K562 (cell line): ENCODE data around the gene LOXL3. TPM values are rescaled to one million over a fixed set of nuclear protein-coding genes. Genes with fewer than 3 reads are reported as not detected.
A peak's percentile ranks its signal among the peaks of the same experiment; 100 is the strongest.

Source experiments
- ATAC-seq: fragments of 200-7000 bp; cut with Tn5 transposase; 3 replicates; pipeline ENCODE4 v1.9.1; 2020; ENCODE audit warnings: moderate library complexity
- BruUV-seq: library from RNA; stranded (reverse); fragments of 400-500 nt; replicated peaks from 2 replicates; lab custom pipeline; 2021; lab: Mats Ljungman, UMichigan
- CTCF ChIA-PET: fragments of 300-600 bp; formaldehyde crosslinking; extraction: SDS; loops from one replicate; lab custom pipeline; 2021; ENCODE audit warnings: low intra/inter-chr PET ratio; lab: Yijun Ruan, JAX
- POLR2A ChIA-PET: fragments of 300-600, 350-650 bp; sonication (Branson Sonifier 250); formaldehyde crosslinking; extraction: SDS; loops from one replicate; lab custom pipeline; 2021; ENCODE audit warnings: antibody characterized with exemption, inconsistent platforms; lab: Yijun Ruan, JAX
- DNase-seq, 4 experiments: peaks; one replicate each; pipeline versions ENCODE4 v3.0.0 to v3.0.0-alpha.2; 2011 to 2018; ENCODE audit warnings: low spot score in 3 of 4, mixed read lengths in 3 of 4; ENCODE audit errors: extremely low read depth in 1 of 4
- FAIRE-seq: peaks from 2 replicates; lab custom pipeline; 2011; peaks lifted over from hg19 to GRCh38; lab: Jason Lieb, UNC
- H2AFZ ChIP-seq: 2 replicates; pipeline ENCODE4 v1.6.0; 2011; ENCODE audit warnings: low read depth, low read length, control low read depth, inconsistent platforms
- H3K27ac ChIP-seq: fragments of 200-600 bp; 3 replicates; pipeline ENCODE4 v1.8.0; 2011; ENCODE audit warnings: low read depth, mild to moderate bottlenecking, control low read depth, inconsistent platforms, low read length, moderate library complexity, mixed read lengths; ENCODE audit errors: extremely low read depth
- H3K27me3 ChIP-seq, 2 experiments: fragments of 300-600 bp in 1 of 2; 2 replicates in 1 of 2; 3 replicates in 1 of 2; pipeline versions ENCODE4 v1.6.0 to v1.8.0; 2011; ENCODE audit warnings: inconsistent platforms in 2 of 2, low read length in 2 of 2, mild to moderate bottlenecking in 1 of 2, mixed read lengths in 1 of 2, moderate library complexity in 1 of 2; ENCODE audit not compliant: control insufficient read depth in 2 of 2, insufficient read depth in 2 of 2
- H3K36me3 ChIP-seq: fragments of 300-600 bp; 3 replicates; pipeline ENCODE4 v1.8.0; 2011; ENCODE audit warnings: mild to moderate bottlenecking, low read length, inconsistent platforms; ENCODE audit not compliant: control insufficient read depth, insufficient read depth
- H3K4me1 ChIP-seq, 2 experiments: fragments of 200-600 bp in 1 of 2; replicated peaks in 1 of 2; 2 replicates in 1 of 2; 3 replicates in 1 of 2; pipeline versions ENCODE4 v1.5.1 to v1.8.0; 2011; ENCODE audit warnings: inconsistent platforms in 2 of 2, low read length in 2 of 2, mild to moderate bottlenecking in 1 of 2, mixed read lengths in 1 of 2, moderate library complexity in 1 of 2; ENCODE audit not compliant: control insufficient read depth in 2 of 2, insufficient read depth in 2 of 2
- H3K4me2 ChIP-seq: 2 replicates; pipeline ENCODE4 v1.6.1; 2011; ENCODE audit warnings: low read length, control low read depth, inconsistent platforms, mixed read lengths; ENCODE audit not compliant: insufficient read depth
- H3K4me3 ChIP-seq: fragments of 200-600 bp; sonication (generic), shearing (Covaris generic); 2 replicates; pipeline ENCODE4 v1.5.1; 2016; ENCODE audit warnings: control low read depth, inconsistent platforms
- H3K79me2 ChIP-seq: fragments of 200-600 bp; 3 replicates; pipeline ENCODE4 v1.8.0; 2011; ENCODE audit warnings: low read length, inconsistent platforms; ENCODE audit not compliant: control insufficient read depth, insufficient read depth
- H3K9ac ChIP-seq, 2 experiments: 2 replicates each; pipeline versions ENCODE4 v1.6.0 to v1.6.1; 2011; ENCODE audit warnings: low read depth in 2 of 2, low read length in 2 of 2, control low read depth in 1 of 2, inconsistent platforms in 1 of 2, mild to moderate bottlenecking in 1 of 2, mixed read lengths in 1 of 2; ENCODE audit not compliant: insufficient read depth in 1 of 2
- H3K9me1 ChIP-seq: one replicate; pipeline ENCODE4 v1.6.0; 2011; ENCODE audit warnings: inconsistent platforms, mild to moderate bottlenecking, low read length, moderate library complexity; ENCODE audit not compliant: control insufficient read depth, insufficient read depth
- H3K9me3 ChIP-seq: replicated peaks from 2 replicates; pipeline ENCODE4 v1.5.1; 2011; ENCODE audit warnings: low read depth, low read length, inconsistent platforms; ENCODE audit not compliant: control insufficient read depth, insufficient read depth
- H4K20me1 ChIP-seq: replicated peaks from 2 replicates; pipeline ENCODE4 v1.6.1; 2011; ENCODE audit warnings: low read length, inconsistent platforms, mixed read lengths; ENCODE audit not compliant: control insufficient read depth, insufficient read depth
- DDX20 ChIP-seq: fragments of 450-650 bp; IDR thresholded peaks from 2 replicates; pipeline ENCODE4 v1.6.1; 2016; ENCODE audit warnings: missing genetic modification characterization, low read depth, mild to moderate bottlenecking, missing compliant biosample characterization, moderate library complexity
- HDAC8 ChIP-seq: fragments of 450-650 bp; IDR thresholded peaks from 2 replicates; pipeline ENCODE4 v1.6.1; 2016; ENCODE audit warnings: mild to moderate bottlenecking, missing genetic modification characterization, moderate library complexity, missing compliant biosample characterization
- HNRNPLL ChIP-seq: fragments of 200-400 bp; formaldehyde crosslinking; IDR thresholded peaks from 2 replicates; pipeline ENCODE4 v1.6.1; 2017; ENCODE audit warnings: low read length, low read depth, mild to moderate bottlenecking; ENCODE audit not compliant: poor library complexity, severe bottlenecking
- HOXB6 ChIP-seq: fragments of 250-450 bp; sonication (Bioruptor Pico); IDR thresholded peaks from 2 replicates; pipeline ENCODE4 v1.5.1; 2022; ENCODE audit warnings: mild to moderate bottlenecking, borderline replicate concordance
- JUNB ChIP-seq: fragments of 450-650 bp; formaldehyde crosslinking; conservative IDR thresholded peaks from 2 replicates; pipeline ENCODE4 v1.4.0; 2020; ENCODE audit warnings: mild to moderate bottlenecking
- MTA1 ChIP-seq: fragments of 450-650 bp; IDR thresholded peaks from 2 replicates; pipeline ENCODE4 v1.6.1; 2017; ENCODE audit warnings: borderline replicate concordance
- NR3C1 ChIP-seq: sonication (generic); formaldehyde crosslinking; IDR thresholded peaks from 2 replicates; pipeline ENCODE4 v1.8.1; 2022; ENCODE audit warnings: missing genetic modification reagents
- PYGO2 ChIP-seq: fragments of 450-650 bp; IDR thresholded peaks from 2 replicates; pipeline ENCODE4 v1.6.1; 2016; ENCODE audit warnings: mild to moderate bottlenecking, missing genetic modification characterization, moderate library complexity, missing compliant biosample characterization
- TAF7 ChIP-seq: fragments of 450-650 bp; IDR thresholded peaks from 2 replicates; pipeline ENCODE4 v1.6.1; 2016; ENCODE audit warnings: missing genetic modification characterization, missing compliant biosample characterization
- XRCC4 ChIP-seq: IDR thresholded peaks from one replicate; pipeline ENCODE4 v1.6.1; 2011; ENCODE audit not compliant: insufficient read depth, insufficient read length; ENCODE audit errors: extremely low read depth
- ZNF121 ChIP-seq: sonication (generic); formaldehyde crosslinking; conservative IDR thresholded peaks from 2 replicates; pipeline ENCODE4 v1.8.0; 2022; ENCODE audit warnings: missing genetic modification reagents
- ZNF146 ChIP-seq: IDR thresholded peaks from one replicate; pipeline ENCODE4 v1.6.1; 2018; ENCODE audit warnings: missing compliant biosample characterization; ENCODE audit not compliant: unreplicated experiment
- ZNF239 ChIP-seq: fragments of 250-450 bp; sonication (Bioruptor Pico); IDR thresholded peaks from 2 replicates; pipeline ENCODE4 v1.4.0; 2020; ENCODE audit warnings: mild to moderate bottlenecking
- ZNF3 ChIP-seq: fragments of 250-450 bp; sonication (Bioruptor Pico); IDR thresholded peaks from 2 replicates; pipeline ENCODE4 v1.5.0; 2021; ENCODE audit warnings: mild to moderate bottlenecking, moderate library complexity
- ZNF717 ChIP-seq: fragments of 250-450 bp; sonication (Bioruptor Pico); IDR thresholded peaks from 2 replicates; pipeline ENCODE4 v1.5.0; 2021
- WGBS: fragments of 100-300 bp; shearing (Covaris generic); methylation state at CpG from one replicate; pipeline ENCODE4 v1.1.6; 2016; ENCODE audit warnings: low coverage, mixed read lengths; ENCODE audit not compliant: insufficient coverage; ENCODE audit errors: missing lambda C conversion rate; 5-methylcytosine and 5-hydroxymethylcytosine counted together
- in situ Hi-C: fragments of 300-500 bp; cut with MboI; formaldehyde crosslinking; loops from 4 replicates; pipeline ENCODE4 v1.15.0; 2018; ENCODE audit warnings: inconsistent platforms, mixed read lengths
- intact Hi-C: fragments of 100-400 bp; cut with micrococcal nuclease; formaldehyde crosslinking; loops from 2 replicates; pipeline ENCODE4 v1.14.2; 2022
- polyA plus RNA-seq, 8 experiments: library from polyadenylated mRNA; depleted of rRNA in 4 of 8; stranded (reverse) in 5 of 8; unstranded in 3 of 8; fragments of >200 nt; fragmentation: Nextera tagmentation in 2 of 8; fragmentation: Illumina TruSeq in 1 of 8; extraction: Ambion mirVana in 2 of 8; extraction: Trizol in 1 of 8; gene quantifications; 2 replicates each; pipeline versions ENCODE4 v1.2.1 to v1.2.3, GENCODE V29; 2011 to 2014; ENCODE audit warnings: inconsistent platforms in 1 of 8, missing spikeins in 1 of 8
- total RNA-seq, 7 experiments: library from RNA; depleted of rRNA in 6 of 7; stranded (reverse); fragments of >200 nt in 6 of 7; fragmentation: Illumina TruSeq in 2 of 7; extraction: Trizol in 2 of 7; gene quantifications; 2 replicates each; pipeline versions ENCODE4 v1.2.1 to v1.2.3, GENCODE V29; 2011 to 2021; ENCODE audit warnings: low replicate concordance in 1 of 7
- TF ChIP-seq, protein P1 (sequence below): fragments of 250-450 bp; sonication (Bioruptor Pico); IDR thresholded peaks from 2 replicates; pipeline ENCODE4 v1.6.1; 2021; ENCODE audit warnings: mild to moderate bottlenecking
- TF ChIP-seq, protein P2 (sequence below): fragments of 250-450 bp; sonication (Bioruptor Pico); IDR thresholded peaks from 2 replicates; pipeline ENCODE4 v1.4.0; 2020

Gene LOXL3
- total and polyA plus RNA-seq, 9 of the 15 experiments (the other 6 are each of a cell fraction or from before 2014, with no cell fraction given): 0.22 to 0.99 (median 0.31) TPM

DNA sequence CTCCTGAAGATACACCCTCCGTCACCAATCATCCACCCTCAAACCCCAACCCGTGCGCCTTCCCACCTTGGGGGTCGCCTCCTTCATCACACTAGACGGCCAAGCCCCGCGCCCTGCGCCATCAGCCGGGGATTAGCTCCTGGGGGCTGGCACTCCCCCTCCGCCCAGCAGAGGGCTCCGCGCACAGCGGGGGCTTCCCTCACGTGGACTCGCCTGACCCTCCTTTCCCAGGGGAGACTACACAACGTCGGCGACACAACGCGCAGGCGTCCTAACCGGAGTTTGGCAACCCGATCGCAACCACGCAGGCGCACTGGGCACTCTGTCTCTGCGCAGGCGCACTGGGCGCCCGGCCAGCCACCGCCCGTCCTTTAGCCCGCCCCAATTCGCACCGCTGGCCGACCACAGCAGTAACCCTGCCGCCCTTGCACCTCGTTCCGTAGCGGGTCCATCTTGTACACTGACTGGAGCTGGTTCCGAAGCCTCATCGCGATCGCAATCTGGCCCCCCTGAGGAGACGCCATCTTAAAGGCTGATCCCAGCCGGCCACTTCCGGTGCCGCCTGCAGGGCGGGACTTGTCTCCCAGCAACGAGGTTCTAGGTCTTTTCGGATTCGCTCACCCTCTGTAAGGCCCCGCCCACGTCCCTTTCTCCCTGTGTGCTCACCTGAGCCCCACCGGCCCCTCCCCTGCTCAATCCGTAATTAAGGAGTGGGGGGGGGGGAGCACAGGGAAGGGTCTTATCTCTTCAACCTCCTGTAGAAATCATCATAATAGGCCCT, 46.4 kb downstream of the LOXL3 start, which contains the start of gene PCGF1:
TSS of gene PCGF1 (minus strand) at position 551 of the 781 bp plus-strand sequence. CDS start at position 524, 27 bp downstream.
- peaks cover 36 to 55% of the 10 kb centered on the region in 2 experiments; a peak in 4 of 5 replicates for H3K4me1 ChIP-seq
- in situ Hi-C loops: no loop called here
- TF ChIP-seq, protein P1, sequence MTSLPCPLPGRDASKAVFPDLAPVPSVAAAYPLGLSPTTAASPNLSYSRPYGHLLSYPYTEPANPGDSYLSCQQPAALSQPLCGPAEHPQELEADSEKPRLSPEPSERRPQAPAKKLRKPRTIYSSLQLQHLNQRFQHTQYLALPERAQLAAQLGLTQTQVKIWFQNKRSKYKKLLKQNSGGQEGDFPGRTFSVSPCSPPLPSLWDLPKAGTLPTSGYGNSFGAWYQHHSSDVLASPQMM: no peak
- TF ChIP-seq ZNF239 (CRISPR knock-in tag) (no peak), ZNF121 (CRISPR knock-in tag) (no peak), XRCC4 (no peak), DDX20 (tag) (no peak), TAF7 (tag) (peak; percentile 88), HOXB6 (CRISPR knock-in tag) (no peak), HDAC8 (no peak), ZNF717 (CRISPR knock-in tag) (no peak), ZNF3 (CRISPR knock-in tag) (no peak), PYGO2 (tag) (no peak), NR3C1 (CRISPR knock-in tag) (no peak), ZNF146 (CRISPR knock-in tag) (no peak), JUNB (CRISPR knock-in tag) (no peak), HNRNPLL (no peak), MTA1 (no peak)
- TF ChIP-seq, protein P2, sequence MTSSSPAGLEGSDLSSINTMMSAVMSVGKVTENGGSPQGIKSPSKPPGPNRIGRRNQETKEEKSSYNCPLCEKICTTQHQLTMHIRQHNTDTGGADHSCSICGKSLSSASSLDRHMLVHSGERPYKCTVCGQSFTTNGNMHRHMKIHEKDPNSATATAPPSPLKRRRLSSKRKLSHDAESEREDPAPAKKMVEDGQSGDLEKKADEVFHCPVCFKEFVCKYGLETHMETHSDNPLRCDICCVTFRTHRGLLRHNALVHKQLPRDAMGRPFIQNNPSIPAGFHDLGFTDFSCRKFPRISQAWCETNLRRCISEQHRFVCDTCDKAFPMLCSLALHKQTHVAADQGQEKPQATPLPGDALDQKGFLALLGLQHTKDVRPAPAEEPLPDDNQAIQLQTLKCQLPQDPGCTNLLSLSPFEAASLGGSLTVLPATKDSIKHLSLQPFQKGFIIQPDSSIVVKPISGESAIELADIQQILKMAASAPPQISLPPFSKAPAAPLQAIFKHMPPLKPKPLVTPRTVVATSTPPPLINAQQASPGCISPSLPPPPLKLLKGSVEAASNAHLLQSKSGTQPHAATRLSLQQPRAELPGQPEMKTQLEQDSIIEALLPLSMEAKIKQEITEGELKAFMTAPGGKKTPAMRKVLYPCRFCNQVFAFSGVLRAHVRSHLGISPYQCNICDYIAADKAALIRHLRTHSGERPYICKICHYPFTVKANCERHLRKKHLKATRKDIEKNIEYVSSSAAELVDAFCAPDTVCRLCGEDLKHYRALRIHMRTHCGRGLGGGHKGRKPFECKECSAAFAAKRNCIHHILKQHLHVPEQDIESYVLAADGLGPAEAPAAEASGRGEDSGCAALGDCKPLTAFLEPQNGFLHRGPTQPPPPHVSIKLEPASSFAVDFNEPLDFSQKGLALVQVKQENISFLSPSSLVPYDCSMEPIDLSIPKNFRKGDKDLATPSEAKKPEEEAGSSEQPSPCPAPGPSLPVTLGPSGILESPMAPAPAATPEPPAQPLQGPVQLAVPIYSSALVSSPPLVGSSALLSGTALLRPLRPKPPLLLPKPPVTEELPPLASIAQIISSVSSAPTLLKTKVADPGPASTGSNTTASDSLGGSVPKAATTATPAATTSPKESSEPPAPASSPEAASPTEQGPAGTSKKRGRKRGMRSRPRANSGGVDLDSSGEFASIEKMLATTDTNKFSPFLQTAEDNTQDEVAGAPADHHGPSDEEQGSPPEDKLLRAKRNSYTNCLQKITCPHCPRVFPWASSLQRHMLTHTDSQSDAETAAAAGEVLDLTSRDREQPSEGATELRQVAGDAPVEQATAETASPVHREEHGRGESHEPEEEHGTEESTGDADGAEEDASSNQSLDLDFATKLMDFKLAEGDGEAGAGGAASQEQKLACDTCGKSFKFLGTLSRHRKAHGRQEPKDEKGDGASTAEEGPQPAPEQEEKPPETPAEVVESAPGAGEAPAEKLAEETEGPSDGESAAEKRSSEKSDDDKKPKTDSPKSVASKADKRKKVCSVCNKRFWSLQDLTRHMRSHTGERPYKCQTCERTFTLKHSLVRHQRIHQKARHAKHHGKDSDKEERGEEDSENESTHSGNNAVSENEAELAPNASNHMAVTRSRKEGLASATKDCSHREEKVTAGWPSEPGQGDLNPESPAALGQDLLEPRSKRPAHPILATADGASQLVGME (CRISPR knock-in tag): no peak

More for the DNA sequence above, 46.4 kb downstream of the LOXL3 start, which contains the start of gene PCGF1:
- ATAC-seq (peak; percentile 80), DNase-seq (peak; percentile 95 to 99 (median 96)), FAIRE-seq (peak; percentile 92)
- peaks cover 46% of the 10 kb centered on the region for H3K79me2 ChIP-seq
- peaks cover 13% of the 10 kb centered on the region; the same call in 2 of the 3 replicates for H3K36me3 ChIP-seq
- H2AFZ ChIP-seq: peak within 1 kb of the TSS; percentile 99
- peak within 1 kb of the TSS; percentile 94 for H3K4me2 ChIP-seq
- no TSS peak for BruUV-seq
- WGBS: 0% methylated on average over 51 of the region's 56 CpGs
- H3K27me3 ChIP-seq: no peaks in the 10 kb centered on the region
- H4K20me1 ChIP-seq: no peaks in the 10 kb centered on the region
- CTCF ChIA-PET: no interaction called here
- peak within 1 kb of the TSS; percentile 95 to 96 for H3K9ac ChIP-seq
- peak within 1 kb of the TSS; percentile 78 for H3K4me3 ChIP-seq
- H3K9me1 ChIP-seq: no peaks in the 10 kb centered on the region
- H3K9me3 ChIP-seq: no peaks in the 10 kb centered on the region
- intact Hi-C loops: loop anchor here (1.0 kb wide), 2 partner anchors 22 to 80 kb away; partner anchors contain the start of genes AUP1 and HTRA2
- peak within 1 kb of the TSS; percentile 97 for H3K27ac ChIP-seq
- POLR2A ChIA-PET: interaction anchor here (0.6 to 2.6 kb wide), 7 partner anchors 12 to 132 kb away, joined by 3 to 9 read pairs (median 5); partner anchors contain the start of genes CCDC142 and TTC31
